H9 (cell line): ENCODE measurements around the gene ATF6. TPM values are rescaled to one million over a fixed set of nuclear protein-coding genes. Genes with fewer than 3 reads are reported as not detected.

Experiments used
- DNase-seq: peaks from one replicate; pipeline ENCODE4 v3.0.0-alpha.2; 2017
- H2AFZ ChIP-seq: one replicate; pipeline ENCODE4 v1.6.1; 2013; ENCODE audit warnings: mild to moderate bottlenecking, low read length, control low read depth, moderate library complexity
- H2AK5ac ChIP-seq: 2 replicates; pipeline ENCODE4 v1.6.1; 2013; ENCODE audit warnings: low read length, control low read depth, mixed read lengths; ENCODE audit not compliant: insufficient read length
- H2BK120ac ChIP-seq: one replicate; pipeline ENCODE4 v1.6.1; 2013; ENCODE audit warnings: low read depth, mild to moderate bottlenecking, low read length, control low read depth, inconsistent platforms; ENCODE audit not compliant: poor library complexity, severe bottlenecking
- H2BK12ac ChIP-seq: 2 replicates; pipeline ENCODE4 v1.6.1; 2013; ENCODE audit warnings: low read length, control low read depth, mixed read lengths, low read depth; ENCODE audit not compliant: insufficient read length
- H2BK15ac ChIP-seq: 2 replicates; pipeline ENCODE4 v1.6.1; 2013; ENCODE audit warnings: low read depth, low read length, control low read depth
- H2BK20ac ChIP-seq: one replicate; pipeline ENCODE4 v1.6.1; 2013; ENCODE audit warnings: low read depth, mild to moderate bottlenecking, low read length, control low read depth, inconsistent platforms; ENCODE audit not compliant: poor library complexity, severe bottlenecking
- H2BK5ac ChIP-seq: 2 replicates; pipeline ENCODE4 v1.6.1; 2013; ENCODE audit warnings: low read length, control low read depth, mixed read lengths; ENCODE audit not compliant: insufficient read length
- H3K14ac ChIP-seq: 2 replicates; pipeline ENCODE4 v1.6.1; 2013; ENCODE audit warnings: low read length, control low read depth; ENCODE audit not compliant: insufficient read depth
- H3K18ac ChIP-seq: 2 replicates; pipeline ENCODE4 v1.6.1; 2013; ENCODE audit warnings: low read depth, mild to moderate bottlenecking, mixed read lengths, low read length, control low read depth; ENCODE audit not compliant: insufficient read length
- H3K23ac ChIP-seq: 2 replicates; pipeline ENCODE4 v1.6.1; 2013; ENCODE audit warnings: low read length, control low read depth, mixed read lengths, low read depth; ENCODE audit not compliant: insufficient read length
- H3K23me2 ChIP-seq: 2 replicates; pipeline ENCODE4 v1.6.1; 2013; ENCODE audit warnings: low read depth, mild to moderate bottlenecking, mixed read lengths, low read length, control low read depth; ENCODE audit not compliant: insufficient read length, poor library complexity, severe bottlenecking
- H3K27ac ChIP-seq: 2 replicates; pipeline ENCODE4 v1.5.1; 2013; ENCODE audit warnings: low read length, control low read depth, mixed read lengths, low read depth; ENCODE audit not compliant: insufficient read length
- H3K27me3 ChIP-seq: 2 replicates; pipeline ENCODE4 v1.6.1; 2013; ENCODE audit warnings: low read length, control low read depth, inconsistent platforms; ENCODE audit not compliant: insufficient read depth
- H3K4ac ChIP-seq: 2 replicates; pipeline ENCODE4 v1.6.1; 2013; ENCODE audit warnings: low read depth, mild to moderate bottlenecking, control low read depth, inconsistent platforms, low read length, moderate library complexity
- H3K4me1 ChIP-seq: 2 replicates; pipeline ENCODE4 v1.6.1; 2013; ENCODE audit warnings: low read length, control low read depth, inconsistent platforms; ENCODE audit not compliant: insufficient read depth
- H3K4me2 ChIP-seq: 2 replicates; pipeline ENCODE4 v1.6.1; 2013; ENCODE audit warnings: low read length, control low read depth, mixed read lengths; ENCODE audit not compliant: insufficient read length, insufficient read depth
- H3K56ac ChIP-seq: 2 replicates; pipeline ENCODE4 v1.6.1; 2013; ENCODE audit warnings: low read depth, mild to moderate bottlenecking, mixed read lengths, low read length, control low read depth; ENCODE audit not compliant: insufficient read length
- H3K79me1 ChIP-seq: 2 replicates; pipeline ENCODE4 v1.6.1; 2013; ENCODE audit warnings: low read depth, mild to moderate bottlenecking, moderate library complexity, low read length, control low read depth, inconsistent platforms; ENCODE audit not compliant: insufficient read depth, poor library complexity, severe bottlenecking
- H3K79me2 ChIP-seq: 2 replicates; pipeline ENCODE4 v1.6.1; 2013; ENCODE audit warnings: low read length, control low read depth, inconsistent platforms; ENCODE audit not compliant: insufficient read depth
- H3K9ac ChIP-seq: 2 replicates; pipeline ENCODE4 v1.6.1; 2013; ENCODE audit warnings: low read length, control low read depth, mixed read lengths; ENCODE audit not compliant: insufficient read length; ENCODE audit errors: extremely low read depth
- H3K9me3 ChIP-seq: one replicate; pipeline ENCODE4 v1.6.1; 2013; ENCODE audit warnings: low read depth, low read length, inconsistent platforms; ENCODE audit not compliant: control insufficient read depth
- H3T11ph ChIP-seq: one replicate; pipeline ENCODE4 v1.6.1; 2013; ENCODE audit warnings: mild to moderate bottlenecking, low read length, control low read depth, inconsistent platforms
- H4K20me1 ChIP-seq: one replicate; pipeline ENCODE4 v1.6.1; 2013; ENCODE audit not compliant: control insufficient read depth, insufficient read length, insufficient read depth
- H4K5ac ChIP-seq: 2 replicates; pipeline ENCODE4 v1.6.1; 2013; ENCODE audit warnings: low read depth, mild to moderate bottlenecking, mixed read lengths, low read length, control low read depth; ENCODE audit not compliant: insufficient read length
- H4K8ac ChIP-seq: replicated peaks from 2 replicates; pipeline ENCODE4 v1.6.1; 2013; ENCODE audit warnings: low read length, control low read depth, mixed read lengths, low read depth; ENCODE audit not compliant: insufficient read length
- H4K91ac ChIP-seq: 2 replicates; pipeline ENCODE4 v1.6.1; 2013; ENCODE audit warnings: low read depth, mild to moderate bottlenecking, moderate library complexity, mixed read lengths, low read length, control low read depth; ENCODE audit not compliant: insufficient read length
- H3K27ac Mint-ChIP-seq, 3 experiments: 2 replicates in 2 of 3; 3 replicates in 1 of 3; pipeline ENCODE4 v1.8.0; 2020 to 2021; ENCODE audit warnings: mixed read lengths in 3 of 3, mild to moderate bottlenecking in 1 of 3, moderate library complexity in 1 of 3
- H3K27me3 Mint-ChIP-seq: 2 replicates; pipeline ENCODE4 v1.8.0; 2021; ENCODE audit warnings: low read depth, mild to moderate bottlenecking, moderate library complexity, mixed read lengths
- H3K36me3 Mint-ChIP-seq, 3 experiments: 2 replicates in 2 of 3; 3 replicates in 1 of 3; pipeline ENCODE4 v1.8.0; 2020 to 2021; ENCODE audit warnings: low read depth in 3 of 3, mixed read lengths in 3 of 3; ENCODE audit not compliant: insufficient read depth in 1 of 3
- H3K4me1 Mint-ChIP-seq, 2 experiments: 2 replicates each; pipeline ENCODE4 v1.8.0; 2020; ENCODE audit warnings: mixed read lengths in 2 of 2
- H3K4me3 Mint-ChIP-seq, 2 experiments: 2 replicates in 1 of 2; 3 replicates in 1 of 2; pipeline ENCODE4 v1.8.0; 2020 to 2021; ENCODE audit warnings: mild to moderate bottlenecking in 2 of 2, mixed read lengths in 2 of 2, moderate library complexity in 1 of 2
- H3K9me3 Mint-ChIP-seq, 2 experiments: 2 replicates in 1 of 2; 3 replicates in 1 of 2; pipeline ENCODE4 v1.8.0; 2020; ENCODE audit warnings: mild to moderate bottlenecking in 2 of 2, mixed read lengths in 2 of 2, moderate library complexity in 1 of 2
- WGBS: extraction: QIAGEN DNeasy Blood & Tissue Kit; methylation state at CpG from one replicate; pipeline ENCODE4 v1.1.7; 2013; ENCODE audit warnings: missing lambda C conversion rate, low lambda C conversion rate, mixed read lengths; ENCODE audit not compliant: insufficient read length; ENCODE audit errors: extremely low coverage; 5-methylcytosine and 5-hydroxymethylcytosine counted together
- total RNA-seq: library from RNA; stranded (reverse); gene quantifications from 2 replicates; pipeline ENCODE4 v1.2.1, GENCODE V29; 2021
- TF ChIP-seq, protein P1 (sequence below): fragments of 200-600 bp; sonication (generic); conservative IDR thresholded peaks from 3 replicates; pipeline ENCODE4 v1.8.0; 2021; ENCODE audit warnings: antibody characterized with exemption, mild to moderate bottlenecking

ATF6 gene
- total RNA-seq, 1 experiment from 2014 or later: 11.2 TPM

- Histone ChIP-seq H3K4ac (no peak overlapping the region), H3K23me2 (no peaks in the 10 kb centered on the region), H3K9me3 (no peaks in the 10 kb centered on the region), H4K91ac (no peak overlapping the region), H4K5ac (no peak overlapping the region), H4K8ac (no peak overlapping the region), H2AFZ (no peak overlapping the region), H2BK12ac (no peak overlapping the region), H2BK120ac (no peak overlapping the region), H3K9ac (no peak overlapping the region), H2AK5ac (no peak overlapping the region), H2BK20ac (no peak overlapping the region), H3K18ac (no peak overlapping the region), H3K14ac (no peak overlapping the region), H2BK15ac (no peak overlapping the region), H3T11ph (no peak overlapping the region), H3K23ac (no peak overlapping the region), H3K56ac (no peak overlapping the region), H2BK5ac (no peak overlapping the region), H3K4me2 (no peak overlapping the region), H3K4me1 (no peaks in the 10 kb centered on the region), H3K79me1 (no peaks in the 10 kb centered on the region), H4K20me1 (no peaks in the 10 kb centered on the region), H3K79me2 (no peaks in the 10 kb centered on the region), H3K27ac (no peak overlapping the region), H3K27me3 (no peaks in the 10 kb centered on the region)
- H3K4me1 Mint-ChIP-seq: no peaks in the 10 kb centered on the region
- TF ChIP-seq, protein P1, sequence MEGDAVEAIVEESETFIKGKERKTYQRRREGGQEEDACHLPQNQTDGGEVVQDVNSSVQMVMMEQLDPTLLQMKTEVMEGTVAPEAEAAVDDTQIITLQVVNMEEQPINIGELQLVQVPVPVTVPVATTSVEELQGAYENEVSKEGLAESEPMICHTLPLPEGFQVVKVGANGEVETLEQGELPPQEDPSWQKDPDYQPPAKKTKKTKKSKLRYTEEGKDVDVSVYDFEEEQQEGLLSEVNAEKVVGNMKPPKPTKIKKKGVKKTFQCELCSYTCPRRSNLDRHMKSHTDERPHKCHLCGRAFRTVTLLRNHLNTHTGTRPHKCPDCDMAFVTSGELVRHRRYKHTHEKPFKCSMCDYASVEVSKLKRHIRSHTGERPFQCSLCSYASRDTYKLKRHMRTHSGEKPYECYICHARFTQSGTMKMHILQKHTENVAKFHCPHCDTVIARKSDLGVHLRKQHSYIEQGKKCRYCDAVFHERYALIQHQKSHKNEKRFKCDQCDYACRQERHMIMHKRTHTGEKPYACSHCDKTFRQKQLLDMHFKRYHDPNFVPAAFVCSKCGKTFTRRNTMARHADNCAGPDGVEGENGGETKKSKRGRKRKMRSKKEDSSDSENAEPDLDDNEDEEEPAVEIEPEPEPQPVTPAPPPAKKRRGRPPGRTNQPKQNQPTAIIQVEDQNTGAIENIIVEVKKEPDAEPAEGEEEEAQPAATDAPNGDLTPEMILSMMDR: no peak
- no peak for DNase-seq
- no peak overlapping the region for H3K27ac Mint-ChIP-seq
- peaks cover under 1% of the 10 kb centered on the region; the same call in 1 of the 2 replicates for H3K27me3 Mint-ChIP-seq
- no CpG with 5 or more reads among the region's 11 CpGs for WGBS
- peaks cover 0 to 5% (median 0%) of the 10 kb centered on the region in 3 experiments; a peak in 4 of 7 replicates for H3K36me3 Mint-ChIP-seq
- peaks cover 0 to 8% of the 10 kb centered on the region in 2 experiments; a peak in 3 of 5 replicates for H3K9me3 Mint-ChIP-seq
- no peak overlapping the region for H3K4me3 Mint-ChIP-seq
Observed at GRCh38 chr1:161981735-161982506, 215.8 kb downstream of the ATF6 start.
